Body of pancreas (tissue), 4 donors: Measurements from ENCODE around the gene HS6ST2. TPM values are rescaled to one million over a fixed set of nuclear protein-coding genes. Genes with fewer than 3 reads are reported as not detected.

Experiments used
- ATAC-seq: fragments of 150-250 bp; one replicate; pipeline ENCODE4 v1.9.1; 2016
- DNase-seq, 4 donors: peaks; one replicate each; pipeline ENCODE4 v3.0.0-alpha.2; 2019
- H3K27ac ChIP-seq, 4 donors: fragments of 200-600 bp; sonication (generic); 1 replicate in 3 of 4; 2 replicates in 1 of 4; pipeline versions ENCODE4 v1.5.1 to v1.6.1; 2016 to 2019; ENCODE audit warnings: mild to moderate bottlenecking in 1 of 4, mixed read lengths in 1 of 4, moderate library complexity in 1 of 4
- H3K27me3 ChIP-seq, 2 donors: fragments of 200-600 bp; sonication (generic); one replicate each; pipeline ENCODE4 v1.6.0; 2016; ENCODE audit warnings: mild to moderate bottlenecking in 1 of 2
- H3K36me3 ChIP-seq, 2 donors: fragments of 200-600 bp; sonication (generic); replicated peaks in 1 of 2; 2 replicates each; pipeline ENCODE4 v1.5.1; 2016; ENCODE audit warnings: low read depth in 2 of 2; ENCODE audit not compliant: insufficient read depth in 1 of 2
- H3K4me1 ChIP-seq: fragments of 200-600 bp; sonication (generic); one replicate; pipeline ENCODE4 v1.6.0; 2016
- H3K4me3 ChIP-seq, 2 donors: fragments of 200-600 bp; sonication (generic); 1 replicate in 1 of 2; 2 replicates in 1 of 2; pipeline ENCODE4 v1.5.1; 2016 to 2019
- H3K9me3 ChIP-seq, 3 donors: fragments of 200-600 bp; sonication (generic); 1 replicate in 2 of 3; 2 replicates in 1 of 3; pipeline ENCODE4 v1.5.1; 2016
- CTCF ChIP-seq, 7 experiments: fragments of 450-650 bp in 4 of 7; fragments of 200-600 bp in 3 of 7; sonication (generic) in 3 of 7; IDR thresholded peaks; one replicate each; pipeline ENCODE4 v1.5.1; 2016 to 2019; ENCODE audit warnings: antibody characterized with exemption in 7 of 7
- POLR2A ChIP-seq, 3 donors: fragments of 450-650 bp; IDR thresholded peaks; one replicate each; pipeline ENCODE4 v1.6.1; 2016; ENCODE audit warnings: antibody characterized with exemption in 3 of 3, mild to moderate bottlenecking in 2 of 3
- WGBS, 2 donors: methylation state at CpG; one replicate each; pipeline ENCODE4 v1.1.5; 2017; 5-methylcytosine and 5-hydroxymethylcytosine counted together
- intact Hi-C: fragments of 100-400 bp; cut with DNase I; formaldehyde crosslinking; loops from one replicate; pipeline ENCODE4 v1.15.1; 2023
- total RNA-seq, 2 donors: library from RNA; depleted of rRNA; stranded (reverse); fragments of >200 nt; gene quantifications; one replicate each; pipeline ENCODE4 v1.1.0, GENCODE V29; 2016

The HS6ST2 gene
- total RNA-seq, 2 donors from 2014 or later, result 2.6 to 5.3 TPM

GRCh38 chrX:132860200-132860599, 98.2 kb downstream of the HS6ST2 start:
- Histone ChIP-seq H3K9me3 (no peaks in the 10 kb centered on the region), H3K27ac (no peak overlapping the region), H3K4me1 (no peaks in the 10 kb centered on the region), H3K4me3 (no peak overlapping the region), H3K27me3 (no peaks in the 10 kb centered on the region), H3K36me3 (no peaks in the 10 kb centered on the region)
- no peak for DNase-seq
- intact Hi-C loops, result no loop called here
- no peak for ATAC-seq
- no peak for TF ChIP-seq POLR2A (IDR thresholded peaks at IDR 0.05)

- Histone ChIP-seq H3K36me3 (no peaks in the 10 kb centered on the region), H3K4me1 (no peaks in the 10 kb centered on the region), H3K27me3 (no peaks in the 10 kb centered on the region), H3K4me3 (no peak overlapping the region), H3K9me3 (no peaks in the 10 kb centered on the region), H3K27ac (no peak overlapping the region)
- DNase-seq (no peak), ATAC-seq (no peak)
- TF ChIP-seq CTCF (IDR thresholded peaks at IDR 0.05), result no peak
- TF ChIP-seq POLR2A (IDR thresholded peaks at IDR 0.05), result no peak
- intact Hi-C loops, result no loop called here
These were observed 100.4 kb downstream of the HS6ST2 start for GRCh38 chrX:132858018-132858417.

- no peak for ATAC-seq
- WGBS, 2 donors, result 50 to 58% methylated on average over 6 of the region's 6 CpGs
These were observed 102.6 kb downstream of the HS6ST2 start for GRCh38 chrX:132855780-132856341.

GRCh38 chrX:132853040-132853439, 105.4 kb downstream of the HS6ST2 start:
- H3K4me3 ChIP-seq, result no peak overlapping the region
- no peaks in the 10 kb centered on the region for H3K9me3 ChIP-seq
- H3K4me1 ChIP-seq, result no peaks in the 10 kb centered on the region
- no peak for DNase-seq
- H3K36me3 ChIP-seq, result no peaks in the 10 kb centered on the region
- no peaks in the 10 kb centered on the region for H3K27me3 ChIP-seq
- ATAC-seq, result no peak
- no peak overlapping the region for H3K27ac ChIP-seq
- intact Hi-C loops, result no loop called here
- TF ChIP-seq POLR2A (IDR thresholded peaks at IDR 0.05) (no peak), CTCF (IDR thresholded peaks at IDR 0.05) (no peak)
- WGBS, 2 donors, result 72 to 86% methylated on average over 1 to 3 of the region's 3 CpGs

More at GRCh38 chrX:132855780-132856341, 102.6 kb downstream of the HS6ST2 start:
- Histone ChIP-seq H3K4me3 (no peak overlapping the region), H3K27ac (no peak overlapping the region), H3K36me3 (no peaks in the 10 kb centered on the region), H3K4me1 (no peaks in the 10 kb centered on the region), H3K27me3 (no peaks in the 10 kb centered on the region), H3K9me3 (no peaks in the 10 kb centered on the region)
- intact Hi-C loops, result no loop called here
- DNase-seq, result no peak
- TF ChIP-seq CTCF (IDR thresholded peaks at IDR 0.05), result no peak
- no peak for TF ChIP-seq POLR2A (IDR thresholded peaks at IDR 0.05)

- Histone ChIP-seq H3K27ac (no peak overlapping the region), H3K4me3 (no peak overlapping the region), H3K9me3 (no peaks in the 10 kb centered on the region), H3K36me3 (no peaks in the 10 kb centered on the region), H3K4me1 (no peaks in the 10 kb centered on the region), H3K27me3 (no peaks in the 10 kb centered on the region)
- DNase-seq (no peak), ATAC-seq (no peak)
- intact Hi-C loops, result no loop called here
- WGBS, 2 donors, result 60% methylated on average over 6 of the region's 6 CpGs
- TF ChIP-seq CTCF (IDR thresholded peaks at IDR 0.05) (no peak), POLR2A (IDR thresholded peaks at IDR 0.05) (no peak)
These were observed 110.0 kb downstream of the HS6ST2 start for GRCh38 chrX:132848296-132848970.
